Ovary (tissue), 9 donors: ENCODE data around the gene C1orf167. TPM values are rescaled to one million over a fixed set of nuclear protein-coding genes. Genes with fewer than 3 reads are reported as not detected.

Experiments
- DNase-seq, 5 donors: peaks; one replicate each; pipeline ENCODE4 v3.0.0-alpha.2; 2019 to 2020
- H3K27ac ChIP-seq, 2 donors: fragments of 200-600 bp; one replicate each; pipeline versions ENCODE4 v1.5.1 to v1.8.0; 2019 to 2022
- H3K27me3 ChIP-seq: fragments of 200-600 bp; one replicate; pipeline ENCODE4 v1.8.0; 2022
- H3K36me3 ChIP-seq: fragments of 200-600 bp; sonication (generic); one replicate; pipeline ENCODE4 v1.5.1; 2019
- H3K4me1 ChIP-seq: one replicate; pipeline ENCODE4 v1.8.1; 2013; ENCODE audit warnings: mild to moderate bottlenecking, moderate library complexity; ENCODE audit not compliant: insufficient read depth
- H3K4me3 ChIP-seq: fragments of 200-600 bp; sonication (generic); one replicate; pipeline ENCODE4 v1.5.1; 2017
- H3K9me3 ChIP-seq, 2 donors: fragments of 200-600 bp in 1 of 2; sonication (generic) in 1 of 2; one replicate each; pipeline versions ENCODE4 v1.5.1 to v1.8.1; 2013 to 2019; ENCODE audit warnings: mild to moderate bottlenecking in 1 of 2, moderate library complexity in 1 of 2
- CTCF ChIP-seq, 3 donors: fragments of 450-650 bp in 2 of 3; fragments of 200-600 bp in 1 of 3; IDR thresholded peaks; one replicate each; pipeline versions ENCODE4 v1.5.1 to v1.8.0; 2016 to 2022; ENCODE audit warnings: antibody characterized with exemption in 3 of 3, mild to moderate bottlenecking in 1 of 3
- EP300 ChIP-seq: sonication (generic); formaldehyde crosslinking; IDR thresholded peaks from one replicate; pipeline ENCODE4 v1.6.1; 2017; ENCODE audit warnings: antibody characterized with exemption
- POLR2A ChIP-seq: fragments of 450-650 bp; IDR thresholded peaks from one replicate; pipeline ENCODE4 v1.6.1; 2017; ENCODE audit warnings: antibody characterized with exemption, mild to moderate bottlenecking, moderate library complexity
- WGBS, 3 donors: extraction: QIAGEN DNeasy Blood & Tissue Kit in 1 of 3; methylation state at CpG; one replicate each; pipeline versions ENCODE4 v1.1.5 to v1.1.7; 2013 to 2017; 5-methylcytosine and 5-hydroxymethylcytosine counted together
- intact Hi-C, 4 donors: fragments of 100-400 bp; cut with DNase I; formaldehyde crosslinking; loops; one replicate each; pipeline versions ENCODE4 v1.11.0 to v1.15.1; 2022 to 2023
- polyA plus RNA-seq, 2 donors: library from polyadenylated mRNA; stranded (reverse); fragments of 200-250 nt in 1 of 2; fragments of 350-450 nt in 1 of 2; fragmentation: Illumina TruSeq in 1 of 2; extraction: RNeasy Lipid Tissue Mini Kit (QIAGEN cat#74804) in 1 of 2; gene quantifications; one replicate each; pipeline ENCODE4 v1.2.3, GENCODE V29; 2013 to 2014
- total RNA-seq, 7 donors: library from RNA; depleted of rRNA in 2 of 7; stranded (reverse); fragments of >200 nt in 2 of 7; fragmentation: NEBNext Ultra II Directional in 3 of 7; extraction: Animal tissue kit (Norgen Biotek cat#: 25700) in 3 of 7; gene quantifications; one replicate each; pipeline versions ENCODE4 v1.1.0 to v1.2.4, GENCODE V29; 2016 to 2023
- donor health status: DM: no; HTN: no; CAD: no; lungs with moderate emphysema.
- donor health status: DM: no; HTN: no; CAD: no.
- donor health status: Bipolar disorder and iron deficiency.
- donor health status: DM: yes; HTN: yes; CAD: no.
- donor health status: DM: no; HTN: no; CAD: no.
- donor health status: DM: yes; HTN: yes; CAD: no.

Gene C1orf167
- total and polyA plus RNA-seq, 9 donors = 0.48 to 4.4 (median 1.4) TPM; not detected in 2

- H3K4me3 ChIP-seq = peak overlapping the region; percentile 69
- DNase-seq = peak in 4 of 5 donors; percentile 42 to 71 (median 66)
- H3K27ac ChIP-seq = peak overlapping the region; percentile 61 to 86
- WGBS, 3 donors = 11 to 15% (median 14%) methylated on average over 15 of the region's 15 CpGs
- H3K36me3 ChIP-seq = no peaks in the 10 kb centered on the region
- intact Hi-C loops = loop anchor here in 2 of 4 donors (5.0 to 10.0 kb wide), 2 partner anchors 50 to 58 kb away; no protein-coding TSS in a partner anchor
- peaks cover 11% of the 10 kb centered on the region for H3K4me1 ChIP-seq
- H3K27me3 ChIP-seq = no peaks in the 10 kb centered on the region
- no peak for TF ChIP-seq CTCF (IDR thresholded peaks at IDR 0.05)
- no peak for TF ChIP-seq EP300
- TF ChIP-seq POLR2A = peak; percentile 9
- H3K9me3 ChIP-seq = no peaks in the 10 kb centered on the region
These were observed 25.0 kb upstream of the C1orf167 start for GRCh38 chr1:11736746-11737639.

DNA sequence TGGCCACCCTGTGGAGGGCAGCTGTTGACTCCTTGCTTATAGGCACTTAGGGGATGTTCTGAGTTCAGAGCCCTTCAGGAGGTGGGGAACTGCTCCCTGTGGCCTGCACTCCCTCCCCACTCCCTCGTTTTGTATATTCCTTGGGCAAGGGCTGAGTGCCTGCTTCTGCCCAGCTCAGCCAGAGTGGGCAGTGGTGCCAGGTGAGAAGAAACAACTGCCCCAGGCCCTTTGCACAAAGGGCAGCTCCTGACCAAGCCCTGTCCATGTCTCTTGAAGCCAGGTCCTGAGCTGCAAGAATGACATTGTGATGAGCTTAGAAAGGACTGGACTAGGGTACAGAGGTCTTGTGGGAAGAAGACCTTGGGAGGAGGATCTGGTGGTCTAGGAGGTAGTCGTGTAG lies 23.9 kb upstream of the C1orf167 start:
- TF ChIP-seq CTCF (IDR thresholded peaks at IDR 0.05) (no peak), EP300 (no peak), POLR2A (no peak)
- Histone ChIP-seq H3K9me3 (no peaks in the 10 kb centered on the region), H3K27ac (no peak overlapping the region), H3K4me3 (no peak overlapping the region), H3K27me3 (no peaks in the 10 kb centered on the region), H3K36me3 (no peaks in the 10 kb centered on the region), H3K4me1 (peaks cover 6% of the 10 kb centered on the region)
- no peak for DNase-seq
- intact Hi-C loops = loop anchor here in 2 of 4 donors (5.0 to 10.0 kb wide), 2 partner anchors 49 to 57 kb away; no protein-coding TSS in a partner anchor
- 57 to 70% (median 69%) methylated on average over 2 of the region's 2 CpGs for WGBS, 3 donors

DNA sequence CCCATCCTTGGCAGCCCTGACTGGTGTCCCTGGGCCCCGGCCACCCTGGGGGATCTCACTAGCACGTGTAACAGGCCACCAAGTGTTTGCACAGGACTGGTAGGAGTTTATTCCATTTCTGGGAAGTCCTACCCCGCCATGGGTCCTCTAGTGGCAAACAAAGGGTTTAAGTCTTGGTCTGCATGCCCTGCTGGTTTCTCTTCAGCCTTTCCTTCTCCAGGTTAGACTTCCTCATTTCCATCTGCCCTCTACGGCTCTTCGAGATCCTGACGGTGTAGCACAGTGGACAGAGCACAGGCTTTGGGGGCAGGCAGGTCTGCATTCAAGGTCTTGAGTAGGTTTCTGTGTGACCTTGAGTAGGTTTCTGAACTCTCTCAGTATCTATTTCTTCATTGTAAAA lies 23.2 kb upstream of the C1orf167 start:
- Histone ChIP-seq H3K4me3 (no peak overlapping the region), H3K27ac (no peak overlapping the region), H3K36me3 (no peaks in the 10 kb centered on the region), H3K4me1 (peaks cover 6% of the 10 kb centered on the region), H3K9me3 (no peaks in the 10 kb centered on the region), H3K27me3 (no peaks in the 10 kb centered on the region)
- no peak for TF ChIP-seq POLR2A
- TF ChIP-seq CTCF (IDR thresholded peaks at IDR 0.05) = no peak
- TF ChIP-seq EP300 = no peak
- WGBS, 3 donors = 76 to 89% (median 86%) methylated on average over 6 of the region's 6 CpGs
- intact Hi-C loops = loop anchor here in 2 of 4 donors (5.0 to 10.0 kb wide), 2 partner anchors 49 to 56 kb away; no protein-coding TSS in a partner anchor
- DNase-seq = no peak

DNA sequence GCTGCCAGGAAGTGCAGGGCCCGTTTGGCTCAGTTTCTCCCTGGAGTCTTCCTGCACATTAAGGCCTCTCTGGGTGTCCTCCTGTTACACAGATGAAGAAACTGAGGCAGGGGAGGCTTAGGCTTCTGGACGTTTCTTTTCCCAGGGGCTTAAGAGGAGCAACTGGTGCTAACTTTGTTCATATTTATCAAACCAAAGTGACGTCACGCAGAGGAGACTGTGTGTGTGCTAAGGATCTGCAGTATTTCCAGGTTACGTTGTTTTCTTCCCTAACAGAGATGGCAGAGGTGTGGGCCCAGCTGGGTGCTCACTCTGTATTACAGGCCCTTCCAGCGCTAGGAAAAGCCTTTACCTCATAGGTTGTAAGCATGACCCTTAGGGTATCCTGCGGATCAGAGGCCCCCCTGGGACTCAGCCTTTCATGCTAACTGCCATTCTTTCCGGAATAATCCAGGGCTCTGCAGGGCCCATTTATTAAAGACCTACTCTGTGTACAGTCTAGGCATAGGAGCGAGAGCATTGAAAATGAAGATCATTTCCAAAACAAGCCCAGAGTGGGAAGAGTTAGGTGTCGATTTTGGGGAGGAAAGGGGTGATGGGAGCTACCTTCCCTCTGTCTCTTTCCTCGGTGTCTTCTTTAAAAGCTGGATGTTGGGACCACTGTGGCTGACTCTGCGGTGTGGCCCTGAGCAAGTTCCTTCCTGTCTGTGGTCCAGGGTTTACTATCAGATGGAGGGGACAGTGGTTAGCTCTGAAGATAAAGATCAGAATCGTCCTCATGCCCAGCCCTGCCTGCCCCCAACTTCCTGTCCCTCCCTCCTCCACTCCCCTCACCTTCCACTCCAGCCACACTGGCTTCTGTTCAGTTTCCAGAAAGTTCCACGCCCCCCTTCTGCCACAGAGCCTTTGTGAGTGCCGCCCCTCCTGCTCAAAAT lies 21.5 kb upstream of the C1orf167 start:
- 61 to 71% (median 68%) methylated on average over 15 of the region's 15 CpGs for WGBS, 3 donors
- no peak for TF ChIP-seq CTCF (IDR thresholded peaks at IDR 0.05)
- TF ChIP-seq EP300 = no peak
- no peak for TF ChIP-seq POLR2A
- no peak for DNase-seq
- peaks cover 6% of the 10 kb centered on the region for H3K4me1 ChIP-seq
- intact Hi-C loops = no loop called here
- no peaks in the 10 kb centered on the region for H3K9me3 ChIP-seq
- H3K36me3 ChIP-seq = no peaks in the 10 kb centered on the region
- no peaks in the 10 kb centered on the region for H3K27me3 ChIP-seq
- H3K27ac ChIP-seq = no peak overlapping the region
- no peak overlapping the region for H3K4me3 ChIP-seq
